ENCODE results near the gene DCAF5.

DNA sequence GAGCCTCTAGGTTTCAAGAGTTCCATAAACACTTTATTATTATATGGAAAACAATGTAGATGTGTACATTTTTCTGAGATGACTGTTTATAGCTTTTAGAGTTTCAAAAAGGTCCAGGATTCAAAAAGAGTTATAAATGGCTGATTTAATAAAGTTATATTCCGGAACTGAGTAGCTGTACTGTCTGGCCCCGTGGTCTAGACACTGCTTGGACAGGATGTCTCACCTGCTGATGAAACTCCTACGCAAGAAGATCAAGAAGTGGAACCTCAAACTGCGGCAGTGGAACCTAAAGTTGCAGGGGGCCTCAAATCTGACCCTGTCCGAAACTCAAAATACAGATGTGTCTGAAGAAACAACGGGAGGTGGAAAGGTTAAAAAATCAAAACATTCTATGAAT, 69.7 kb downstream of the DCAF5 start:
- no peak for TF ChIP-seq POLR2A (IDR thresholded peaks at IDR 0.05)
- TF ChIP-seq, protein P1, sequence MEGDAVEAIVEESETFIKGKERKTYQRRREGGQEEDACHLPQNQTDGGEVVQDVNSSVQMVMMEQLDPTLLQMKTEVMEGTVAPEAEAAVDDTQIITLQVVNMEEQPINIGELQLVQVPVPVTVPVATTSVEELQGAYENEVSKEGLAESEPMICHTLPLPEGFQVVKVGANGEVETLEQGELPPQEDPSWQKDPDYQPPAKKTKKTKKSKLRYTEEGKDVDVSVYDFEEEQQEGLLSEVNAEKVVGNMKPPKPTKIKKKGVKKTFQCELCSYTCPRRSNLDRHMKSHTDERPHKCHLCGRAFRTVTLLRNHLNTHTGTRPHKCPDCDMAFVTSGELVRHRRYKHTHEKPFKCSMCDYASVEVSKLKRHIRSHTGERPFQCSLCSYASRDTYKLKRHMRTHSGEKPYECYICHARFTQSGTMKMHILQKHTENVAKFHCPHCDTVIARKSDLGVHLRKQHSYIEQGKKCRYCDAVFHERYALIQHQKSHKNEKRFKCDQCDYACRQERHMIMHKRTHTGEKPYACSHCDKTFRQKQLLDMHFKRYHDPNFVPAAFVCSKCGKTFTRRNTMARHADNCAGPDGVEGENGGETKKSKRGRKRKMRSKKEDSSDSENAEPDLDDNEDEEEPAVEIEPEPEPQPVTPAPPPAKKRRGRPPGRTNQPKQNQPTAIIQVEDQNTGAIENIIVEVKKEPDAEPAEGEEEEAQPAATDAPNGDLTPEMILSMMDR (IDR thresholded peaks at IDR 0.05) = no peak
- no peak for TF ChIP-seq POLR2AphosphoS5 (IDR thresholded peaks at IDR 0.05)
